ENCODE measurements around the gene ZCCHC14. TPM values are rescaled to one million over a fixed set of nuclear protein-coding genes. Genes with fewer than 3 reads are reported as not detected.

The ZCCHC14 gene
- total and polyA plus RNA-seq, 2 of the 13 experiments (the other 11 are each of a cell fraction or from before 2014, with no cell fraction given), result 12.4 to 12.5 TPM

DNA sequence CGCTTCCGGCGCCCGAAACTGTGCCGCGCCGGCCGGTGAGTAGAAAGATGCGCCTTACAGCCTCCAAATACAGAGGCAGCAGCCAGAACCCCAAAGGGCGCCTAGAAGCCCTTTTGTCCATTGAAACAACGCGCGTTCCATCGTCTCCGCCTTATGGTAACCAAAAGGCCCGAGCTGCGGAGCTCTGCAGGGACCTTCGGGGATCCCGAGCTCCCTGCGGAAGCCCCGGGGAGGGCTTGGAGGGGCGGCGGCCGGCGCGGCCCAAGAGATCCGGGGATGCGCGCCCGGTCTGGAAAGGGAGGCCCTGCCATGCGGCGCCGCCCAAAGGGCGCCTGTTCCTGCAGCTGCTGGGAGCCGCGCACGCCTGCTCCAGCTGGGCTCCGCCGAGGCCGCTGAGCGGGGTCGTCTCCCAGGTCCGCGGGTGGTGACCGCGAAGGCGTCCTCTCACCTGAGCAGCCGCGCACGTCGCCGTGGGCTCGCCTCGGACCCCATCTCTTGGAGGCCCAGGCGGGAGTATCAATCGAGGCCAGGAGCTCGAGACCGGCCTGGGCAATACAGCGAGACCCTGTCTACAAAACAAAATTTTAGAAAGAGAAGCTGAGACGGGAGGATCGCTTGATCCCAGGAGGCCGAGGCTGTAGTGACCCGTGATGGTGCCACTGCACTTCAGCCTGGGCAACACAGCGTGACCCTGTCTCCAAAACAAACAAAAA, 108.5 kb downstream of the ZCCHC14 start (continued):
- TF ChIP-seq, protein P1, sequence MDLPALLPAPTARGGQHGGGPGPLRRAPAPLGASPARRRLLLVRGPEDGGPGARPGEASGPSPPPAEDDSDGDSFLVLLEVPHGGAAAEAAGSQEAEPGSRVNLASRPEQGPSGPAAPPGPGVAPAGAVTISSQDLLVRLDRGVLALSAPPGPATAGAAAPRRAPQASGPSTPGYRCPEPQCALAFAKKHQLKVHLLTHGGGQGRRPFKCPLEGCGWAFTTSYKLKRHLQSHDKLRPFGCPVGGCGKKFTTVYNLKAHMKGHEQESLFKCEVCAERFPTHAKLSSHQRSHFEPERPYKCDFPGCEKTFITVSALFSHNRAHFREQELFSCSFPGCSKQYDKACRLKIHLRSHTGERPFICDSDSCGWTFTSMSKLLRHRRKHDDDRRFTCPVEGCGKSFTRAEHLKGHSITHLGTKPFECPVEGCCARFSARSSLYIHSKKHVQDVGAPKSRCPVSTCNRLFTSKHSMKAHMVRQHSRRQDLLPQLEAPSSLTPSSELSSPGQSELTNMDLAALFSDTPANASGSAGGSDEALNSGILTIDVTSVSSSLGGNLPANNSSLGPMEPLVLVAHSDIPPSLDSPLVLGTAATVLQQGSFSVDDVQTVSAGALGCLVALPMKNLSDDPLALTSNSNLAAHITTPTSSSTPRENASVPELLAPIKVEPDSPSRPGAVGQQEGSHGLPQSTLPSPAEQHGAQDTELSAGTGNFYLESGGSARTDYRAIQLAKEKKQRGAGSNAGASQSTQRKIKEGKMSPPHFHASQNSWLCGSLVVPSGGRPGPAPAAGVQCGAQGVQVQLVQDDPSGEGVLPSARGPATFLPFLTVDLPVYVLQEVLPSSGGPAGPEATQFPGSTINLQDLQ (CRISPR knock-in tag; IDR thresholded peaks at IDR 0.05), result no peak
- TF ChIP-seq ZNF775 (CRISPR knock-in tag; IDR thresholded peaks at IDR 0.05; ENCODE audit: borderline replicate concordance), result peak; percentile 33; the same call in 1 of the 2 replicates
- TF ChIP-seq ZNF839 (CRISPR knock-in tag; IDR thresholded peaks at IDR 0.05; ENCODE audit: borderline replicate concordance), result no peak
- TF ChIP-seq EZH2 (conservative IDR thresholded peaks at IDR 0.05; ENCODE audit: low read depth, low read length), result no peak
- TF ChIP-seq, protein P2, sequence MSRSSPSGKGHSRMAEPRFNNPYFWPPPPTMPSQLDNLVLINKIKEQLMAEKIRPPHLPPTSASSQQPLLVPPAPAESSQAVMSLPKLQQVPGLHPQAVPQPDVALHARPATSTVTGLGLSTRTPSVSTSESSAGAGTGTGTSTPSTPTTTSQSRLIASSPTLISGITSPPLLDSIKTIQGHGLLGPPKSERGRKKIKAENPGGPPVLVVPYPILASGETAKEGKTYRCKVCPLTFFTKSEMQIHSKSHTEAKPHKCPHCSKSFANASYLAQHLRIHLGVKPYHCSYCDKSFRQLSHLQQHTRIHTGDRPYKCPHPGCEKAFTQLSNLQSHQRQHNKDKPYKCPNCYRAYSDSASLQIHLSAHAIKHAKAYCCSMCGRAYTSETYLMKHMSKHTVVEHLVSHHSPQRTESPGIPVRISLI (CRISPR knock-in tag; IDR thresholded peaks at IDR 0.05; ENCODE audit: borderline replicate concordance), result no peak
- TF ChIP-seq, protein P3, sequence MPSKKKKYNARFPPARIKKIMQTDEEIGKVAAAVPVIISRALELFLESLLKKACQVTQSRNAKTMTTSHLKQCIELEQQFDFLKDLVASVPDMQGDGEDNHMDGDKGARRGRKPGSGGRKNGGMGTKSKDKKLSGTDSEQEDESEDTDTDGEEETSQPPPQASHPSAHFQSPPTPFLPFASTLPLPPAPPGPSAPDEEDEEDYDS (CRISPR knock-in tag; IDR thresholded peaks at IDR 0.05), result no peak; the same call in 1 of the 2 replicates
- peak; percentile 80; the same call in 1 of the 2 replicates for TF ChIP-seq PAWR (CRISPR knock-in tag; IDR thresholded peaks at IDR 0.05; ENCODE audit: borderline replicate concordance)
- no peak; the same call in 1 of the 2 replicates for TF ChIP-seq HOXA5 (CRISPR knock-in tag; IDR thresholded peaks at IDR 0.05)
- TF ChIP-seq FLYWCH1 (CRISPR knock-in tag; IDR thresholded peaks at IDR 0.05), result no peak
- TF ChIP-seq IRX3 (CRISPR knock-in tag; IDR thresholded peaks at IDR 0.05; ENCODE audit: borderline replicate concordance, low read depth), result no peak; the same call in 1 of the 2 replicates
- TF ChIP-seq RXRB (CRISPR knock-in tag; IDR thresholded peaks at IDR 0.05; ENCODE audit: borderline replicate concordance), result no peak; the same call in 1 of the 2 replicates
- peak; percentile 1; the same call in 1 of the 2 replicates for TF ChIP-seq TARDBP (CRISPR knock-in tag; IDR thresholded peaks at IDR 0.05)
- no peak for TF ChIP-seq TEAD3 (CRISPR knock-in tag; optimal IDR thresholded peaks at IDR 0.05; ENCODE audit: borderline replicate concordance)
- peak in 1 of 2 experiments; percentile 6; a peak in 1 of 4 replicates for TF ChIP-seq POLR2A (IDR thresholded peaks at IDR 0.05; ENCODE audit: insufficient read depth in 1 of 2, low read depth in 2 of 2, low read length in 2 of 2)
- TF ChIP-seq, protein P4, sequence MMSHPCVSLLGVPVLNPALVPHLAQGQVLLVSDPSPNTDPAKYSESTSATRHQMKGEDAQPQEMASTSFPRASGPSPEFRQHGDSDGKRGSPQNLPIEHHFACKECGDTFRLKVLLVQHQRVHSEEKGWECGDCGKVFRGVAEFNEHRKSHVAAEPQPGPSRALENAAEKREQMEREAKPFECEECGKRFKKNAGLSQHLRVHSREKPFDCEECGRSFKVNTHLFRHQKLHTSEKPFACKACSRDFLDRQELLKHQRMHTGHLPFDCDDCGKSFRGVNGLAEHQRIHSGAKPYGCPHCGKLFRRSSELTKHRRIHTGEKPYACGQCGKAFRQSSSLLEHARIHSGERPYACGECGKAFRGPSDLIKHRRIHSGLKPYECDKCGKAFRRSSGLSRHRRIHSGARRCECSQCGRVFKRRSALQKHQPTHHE (CRISPR knock-in tag; IDR thresholded peaks at IDR 0.05; ENCODE audit: borderline replicate concordance), result no peak
- TF ChIP-seq JDP2 (CRISPR knock-in tag; IDR thresholded peaks at IDR 0.05; ENCODE audit: borderline replicate concordance), result no peak; the same call in 1 of the 2 replicates
- no peak for TF ChIP-seq ZNF766 (CRISPR knock-in tag; IDR thresholded peaks at IDR 0.05; ENCODE audit: borderline replicate concordance)

Data from HepG2 (cell line).